ENCODE results near the gene PNMA6E.
A peak's percentile ranks its signal among the peaks of the same experiment; 100 is the strongest.

GRCh38 chrX:153400146-153401132, 711 bp downstream of the PNMA6E start:
- TF ChIP-seq, protein P1, sequence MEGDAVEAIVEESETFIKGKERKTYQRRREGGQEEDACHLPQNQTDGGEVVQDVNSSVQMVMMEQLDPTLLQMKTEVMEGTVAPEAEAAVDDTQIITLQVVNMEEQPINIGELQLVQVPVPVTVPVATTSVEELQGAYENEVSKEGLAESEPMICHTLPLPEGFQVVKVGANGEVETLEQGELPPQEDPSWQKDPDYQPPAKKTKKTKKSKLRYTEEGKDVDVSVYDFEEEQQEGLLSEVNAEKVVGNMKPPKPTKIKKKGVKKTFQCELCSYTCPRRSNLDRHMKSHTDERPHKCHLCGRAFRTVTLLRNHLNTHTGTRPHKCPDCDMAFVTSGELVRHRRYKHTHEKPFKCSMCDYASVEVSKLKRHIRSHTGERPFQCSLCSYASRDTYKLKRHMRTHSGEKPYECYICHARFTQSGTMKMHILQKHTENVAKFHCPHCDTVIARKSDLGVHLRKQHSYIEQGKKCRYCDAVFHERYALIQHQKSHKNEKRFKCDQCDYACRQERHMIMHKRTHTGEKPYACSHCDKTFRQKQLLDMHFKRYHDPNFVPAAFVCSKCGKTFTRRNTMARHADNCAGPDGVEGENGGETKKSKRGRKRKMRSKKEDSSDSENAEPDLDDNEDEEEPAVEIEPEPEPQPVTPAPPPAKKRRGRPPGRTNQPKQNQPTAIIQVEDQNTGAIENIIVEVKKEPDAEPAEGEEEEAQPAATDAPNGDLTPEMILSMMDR (IDR thresholded peaks at IDR 0.05; ENCODE audit: low read length), result peak; percentile 97
- TF ChIP-seq EZH2 (optimal IDR thresholded peaks at IDR 0.05; ENCODE audit: low read depth, low read length) (no peak), EZH2phosphoT487 (IDR thresholded peaks at IDR 0.05; ENCODE audit: low read length) (no peak)

Data from MM.1S (cell line).